WTC11 (cell line): Measurements from ENCODE around the gene NKAIN2.

ENCODE experiments used
- CTCF ChIP-seq: fragments of 200-600 bp; IDR thresholded peaks from 2 replicates; pipeline ENCODE4 v1.8.0; 2022; ENCODE audit warnings: antibody characterized with exemption
- PRRX2 ChIP-seq: fragments of 250-450 bp; sonication (Bioruptor Pico); IDR thresholded peaks from 2 replicates; pipeline ENCODE4 v1.8.0; 2021; ENCODE audit warnings: mild to moderate bottlenecking

DNA sequence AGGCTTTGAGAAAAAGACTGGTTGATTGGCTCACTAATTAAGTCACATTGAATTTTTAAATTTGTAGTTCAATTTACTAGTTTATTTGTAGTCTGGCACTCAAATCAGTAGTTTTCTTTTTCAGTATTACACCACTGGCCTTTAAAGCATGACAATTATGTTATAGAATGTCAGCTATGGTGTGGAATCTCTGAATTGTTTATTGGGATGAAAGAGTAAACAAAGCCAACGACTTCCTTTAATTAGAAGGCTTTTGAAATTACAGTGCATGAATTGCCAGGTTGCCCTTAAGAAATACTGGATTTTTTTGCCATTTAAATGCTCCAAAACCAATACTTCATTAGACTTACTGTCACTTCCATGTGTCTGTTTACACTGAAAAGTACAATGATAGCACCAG, 731.6 kb downstream of the NKAIN2 start:
- TF ChIP-seq CTCF (no peak), PRRX2 (CRISPR knock-in tag) (no peak)
